SK-N-SH (cell line): ENCODE measurements around the gene OR2L3. TPM values are rescaled to one million over a fixed set of nuclear protein-coding genes. Genes with fewer than 3 reads are reported as not detected.

Experiments
- CTCF ChIA-PET: fragments of 300-600, 350-600 bp; formaldehyde crosslinking; extraction: SDS; loops from one replicate; lab custom pipeline; 2021; lab: Yijun Ruan, JAX
- POLR2A ChIA-PET: fragments of 350-600 bp; sonication (Branson Sonifier 250); formaldehyde crosslinking; extraction: SDS; loops from one replicate; lab custom pipeline; 2020; ENCODE audit warnings: antibody characterized with exemption, inconsistent platforms; lab: Yijun Ruan, JAX
- DNase-seq: peaks from one replicate; pipeline ENCODE4 v3.0.0; 2012
- H2AFZ ChIP-seq: fragments of 200-600 bp; sonication (generic); 2 replicates; pipeline ENCODE4 v1.8.1; 2016; ENCODE audit warnings: antibody characterized with exemption, mild to moderate bottlenecking, low read depth
- H3F3A ChIP-seq: fragments of 200-600 bp; sonication (generic); replicated peaks from 2 replicates; pipeline ENCODE3; 2016; ENCODE audit warnings: antibody characterized with exemption, mild to moderate bottlenecking; ENCODE audit not compliant: insufficient read depth
- H3K27ac ChIP-seq, 2 experiments: fragments of 200-500 bp in 1 of 2; fragments of 200-600 bp in 1 of 2; sonication (Bioruptor generic) in 1 of 2; sonication (generic), shearing (Covaris generic) in 1 of 2; 2 replicates each; pipeline versions ENCODE4 v1.5.1 to v1.6.1; 2014 to 2016; ENCODE audit warnings: low read depth in 2 of 2, inconsistent platforms in 1 of 2, low read length in 1 of 2, mild to moderate bottlenecking in 1 of 2, mixed read lengths in 1 of 2
- H3K27me3 ChIP-seq: fragments of 200-600 bp; sonication (generic), shearing (Covaris generic); 2 replicates; pipeline ENCODE4 v1.6.1; 2016; ENCODE audit warnings: mixed run types; ENCODE audit not compliant: insufficient read depth
- H3K36me3 ChIP-seq, 2 experiments: fragments of 200-500 bp in 1 of 2; fragments of 200-600 bp in 1 of 2; sonication (Bioruptor generic) in 1 of 2; sonication (generic) in 1 of 2; replicated peaks in 1 of 2; 2 replicates each; pipeline versions ENCODE3 to v1.5.1; 2014 to 2016; ENCODE audit warnings: low read length in 1 of 2, mild to moderate bottlenecking in 1 of 2; ENCODE audit not compliant: insufficient read depth in 2 of 2, control insufficient read depth in 1 of 2
- H3K4me1 ChIP-seq, 2 experiments: fragments of 200-500 bp in 1 of 2; fragments of 200-600 bp in 1 of 2; sonication (Bioruptor generic) in 1 of 2; sonication (generic), shearing (Covaris generic) in 1 of 2; 2 replicates each; pipeline versions ENCODE4 v1.5.1 to v1.6.1; 2014 to 2016; ENCODE audit warnings: low read depth in 1 of 2, low read length in 1 of 2, mixed run types in 1 of 2; ENCODE audit not compliant: insufficient read depth in 2 of 2, control insufficient read depth in 1 of 2
- H3K4me2 ChIP-seq: fragments of 200-600 bp; sonication (generic), shearing (Covaris generic); 2 replicates; pipeline ENCODE4 v1.6.1; 2017; ENCODE audit warnings: mixed run types
- H3K4me3 ChIP-seq, 2 experiments: fragments of 200-500 bp in 1 of 2; fragments of 200-600 bp in 1 of 2; sonication (Bioruptor generic) in 1 of 2; sonication (generic), shearing (Covaris generic) in 1 of 2; 2 replicates each; pipeline versions ENCODE4 v1.5.1 to v1.8.1; 2014 to 2016; ENCODE audit warnings: low read depth in 2 of 2, inconsistent platforms in 1 of 2, low read length in 1 of 2, mild to moderate bottlenecking in 1 of 2, mixed read lengths in 1 of 2, moderate library complexity in 1 of 2
- H3K79me2 ChIP-seq: fragments of 200-600 bp; sonication (generic); 2 replicates; pipeline ENCODE4 v1.8.1; 2017; ENCODE audit warnings: mild to moderate bottlenecking; ENCODE audit not compliant: insufficient read depth
- H3K9ac ChIP-seq: fragments of 200-600 bp; sonication (generic); 2 replicates; pipeline ENCODE4 v1.6.1; 2017; ENCODE audit warnings: mixed run types
- H3K9me2 ChIP-seq: fragments of 200-600 bp; sonication (generic); 2 replicates; pipeline ENCODE4 v1.6.1; 2017; ENCODE audit warnings: mixed run types
- H3K9me3 ChIP-seq: fragments of 200-600 bp; sonication (generic); 2 replicates; pipeline ENCODE4 v1.6.1; 2017; ENCODE audit warnings: mixed run types, mild to moderate bottlenecking, moderate library complexity
- H4K20me1 ChIP-seq: fragments of 200-600 bp; sonication (generic); 2 replicates; pipeline ENCODE4 v1.6.1; 2017; ENCODE audit warnings: mild to moderate bottlenecking, mixed run types; ENCODE audit not compliant: insufficient read depth
- CTCF ChIP-seq: fragments of 200-600 bp; sonication (generic); IDR thresholded peaks from 2 replicates; pipeline ENCODE4 v1.6.1; 2017; ENCODE audit warnings: antibody characterized with exemption, mild to moderate bottlenecking, moderate library complexity
- EP300 ChIP-seq, 2 experiments: IDR thresholded peaks; 2 replicates each; pipeline versions ENCODE4 v1.4.0 to v1.6.1; 2012; ENCODE audit warnings: borderline replicate concordance in 1 of 2, low read depth in 1 of 2, low read length in 1 of 2
- FOSL2 ChIP-seq: IDR thresholded peaks from 2 replicates; pipeline ENCODE4 v1.4.0; 2012; ENCODE audit warnings: low read depth, mild to moderate bottlenecking, moderate library complexity, borderline replicate concordance
- FOXM1 ChIP-seq: IDR thresholded peaks from 2 replicates; pipeline ENCODE4 v1.4.0; 2012; ENCODE audit warnings: low read depth, mild to moderate bottlenecking
- IRF3 ChIP-seq: fragments of 150-350 bp; IDR thresholded peaks from 2 replicates; pipeline ENCODE4 v1.6.1; 2016; ENCODE audit warnings: mild to moderate bottlenecking, low read depth, low read length
- JUND ChIP-seq: IDR thresholded peaks from 2 replicates; pipeline ENCODE4 v1.4.0; 2012
- MEF2A ChIP-seq: IDR thresholded peaks from 2 replicates; pipeline ENCODE4 v1.4.0; 2012; ENCODE audit warnings: low read depth, borderline replicate concordance
- MXI1 ChIP-seq: IDR thresholded peaks from 2 replicates; pipeline ENCODE4 v1.6.1; 2012; ENCODE audit warnings: mild to moderate bottlenecking, low read depth, low read length, improper control_type of control experiment
- NFIC ChIP-seq: IDR thresholded peaks from 2 replicates; pipeline ENCODE4 v1.4.0; 2012; ENCODE audit warnings: borderline replicate concordance
- NRF1 ChIP-seq: IDR thresholded peaks from 2 replicates; pipeline ENCODE4 v1.6.1; 2012; ENCODE audit warnings: low read depth, mild to moderate bottlenecking, low read length
- PBX3 ChIP-seq: IDR thresholded peaks from 2 replicates; pipeline ENCODE4; 2012
- RCOR1 ChIP-seq: fragments of 150-350 bp; IDR thresholded peaks from 2 replicates; pipeline ENCODE4 v1.6.1; 2017; ENCODE audit warnings: antibody characterized with exemption, low read length
- SIN3A ChIP-seq: IDR thresholded peaks from 2 replicates; pipeline ENCODE4 v1.6.1; 2012; ENCODE audit warnings: low read depth, mild to moderate bottlenecking, low read length, moderate library complexity, borderline replicate concordance
- USF2 ChIP-seq: fragments of 150-350 bp; IDR thresholded peaks from 2 replicates; pipeline ENCODE4 v1.6.1; 2017; ENCODE audit warnings: antibody characterized with exemption, low read length, low read depth, borderline replicate concordance
- WGBS: methylation state at CpG from one replicate; pipeline ENCODE4 v1.1.6; 2017; ENCODE audit warnings: low lambda C conversion rate; 5-methylcytosine and 5-hydroxymethylcytosine counted together
- polyA plus RNA-seq, 3 experiments: library from polyadenylated mRNA; depleted of rRNA; stranded (reverse); fragments of >200 nt; gene quantifications; 2 replicates each; pipeline ENCODE4 v1.2.3, GENCODE V29; 2012

Gene OR2L3
- polyA plus RNA-seq, 1 of the 3 experiments (the other 2 are of a cell fraction): 0.02 TPM

GRCh38 chr1:248029770-248030169 lies 16.9 kb upstream of the OR2L3 start, which contains the start of gene OR2L2:
OR2L2 (plus strand) TSS chr1:248030070; CDS start chr1:248038268, 8,198 bp downstream.
- DNase-seq: no peak
- POLR2A ChIA-PET: no interaction called here
- CTCF ChIA-PET: no interaction called here
- H3K4me3 ChIP-seq: no peak within 1 kb of the TSS
- no peak within 1 kb of the TSS for H3K27ac ChIP-seq
- no peak within 1 kb of the TSS for H3K4me2 ChIP-seq
- no peak within 1 kb of the TSS for H2AFZ ChIP-seq
- TF ChIP-seq CTCF: no peak
- no peak for TF ChIP-seq RCOR1
- no peak for TF ChIP-seq FOXM1
- TF ChIP-seq SIN3A: no peak
- TF ChIP-seq JUND: no peak
- no peak for TF ChIP-seq PBX3
- no peak for TF ChIP-seq NRF1
- H3K36me3 ChIP-seq: no peaks in the 10 kb centered on the region
- H3K9ac ChIP-seq: no peak within 1 kb of the TSS
- no peaks in the 10 kb centered on the region for H3K79me2 ChIP-seq
- no peaks in the 10 kb centered on the region for H3F3A ChIP-seq
- H3K9me2 ChIP-seq: no peaks in the 10 kb centered on the region
- no peaks in the 10 kb centered on the region for H3K27me3 ChIP-seq
- H3K4me1 ChIP-seq: no peaks in the 10 kb centered on the region
- H3K9me3 ChIP-seq: 0 out of 2 replicates have a peak, but pooled peaks cover 6% of the 10 kb centered on the region
- WGBS: 0% methylated on average over 2 of the region's 2 CpGs
- no peaks in the 10 kb centered on the region for H4K20me1 ChIP-seq

- ChIA-PET POLR2A (no interaction called here), CTCF (no interaction called here)
- Histone ChIP-seq H4K20me1 (no peaks in the 10 kb centered on the region), H3K27ac (no peak overlapping the region), H3K9me2 (no peaks in the 10 kb centered on the region), H3K4me3 (no peak overlapping the region), H3K27me3 (no peaks in the 10 kb centered on the region), H3K4me2 (no peak overlapping the region), H3F3A (no peaks in the 10 kb centered on the region), H3K9ac (no peak overlapping the region), H3K4me1 (no peaks in the 10 kb centered on the region), H2AFZ (no peak overlapping the region), H3K9me3 (no peaks in the 10 kb centered on the region), H3K36me3 (no peaks in the 10 kb centered on the region), H3K79me2 (no peaks in the 10 kb centered on the region)
- DNase-seq: no peak
- no peak for TF ChIP-seq JUND
- 2% methylated on average over 5 of the region's 5 CpGs for WGBS
These were observed 1.4 kb upstream of the OR2L3 start for GRCh38 chr1:248045209-248045608.

- no peak overlapping the region for H3K27ac ChIP-seq
- no peaks in the 10 kb centered on the region for H3K36me3 ChIP-seq
- H3K27me3 ChIP-seq: no peaks in the 10 kb centered on the region
- H2AFZ ChIP-seq: no peak overlapping the region
- TF ChIP-seq MEF2A (no peak), IRF3 (no peak), NFIC (no peak), JUND (no peak), MXI1 (no peak), CTCF (no peak), USF2 (no peak), EP300 (IDR thresholded peaks at IDR 0.05; ENCODE audit: borderline replicate concordance in 1 of 2, low read depth in 1 of 2, low read length in 1 of 2) (no peak), FOSL2 (no peak), RCOR1 (no peak)
- DNase-seq: no peak
- no peaks in the 10 kb centered on the region for H3K79me2 ChIP-seq
- no peak overlapping the region for H3K9ac ChIP-seq
- 0% methylated on average over 1 of the region's 1 CpG for WGBS
- H3F3A ChIP-seq: no peaks in the 10 kb centered on the region
- CTCF ChIA-PET: no interaction called here
- H3K9me2 ChIP-seq: no peaks in the 10 kb centered on the region
- H3K9me3 ChIP-seq: no peaks in the 10 kb centered on the region
- no peak overlapping the region for H3K4me2 ChIP-seq
- POLR2A ChIA-PET: no interaction called here
- H4K20me1 ChIP-seq: no peaks in the 10 kb centered on the region
- H3K4me1 ChIP-seq: no peaks in the 10 kb centered on the region
- H3K4me3 ChIP-seq: no peak overlapping the region
These were observed 372 bp downstream of the OR2L3 start for GRCh38 chr1:248047008-248047407.
